ENCODE data around the gene TMPRSS11D.

Gene TMPRSS11D

GRCh38 chr4:67883902-67884301, at the start of gene TMPRSS11D:
TMPRSS11D (minus strand) TSS chr4:67884002; CDS start chr4:67883933, 69 bp downstream.
- no peak for DNase-seq

- DNase-seq, result no peak
These were observed 49.2 kb upstream of the TMPRSS11D start for GRCh38 chr4:67933038-67933437.

- no peak for DNase-seq
These were observed 47.5 kb upstream of the TMPRSS11D start for GRCh38 chr4:67931256-67931655.

- no peak for DNase-seq
These were observed 45.6 kb upstream of the TMPRSS11D start for GRCh38 chr4:67929426-67929825.

GRCh38 chr4:67928546-67928945, 44.7 kb upstream of the TMPRSS11D start:
- no peak for DNase-seq

- no peak for DNase-seq
These were observed 43.4 kb upstream of the TMPRSS11D start for GRCh38 chr4:67927251-67927650.

- no peak for DNase-seq
These were observed 42.7 kb upstream of the TMPRSS11D start for GRCh38 chr4:67926485-67926884.

GRCh38 chr4:67922697-67923096, 38.9 kb upstream of the TMPRSS11D start:
- DNase-seq, result no peak

- DNase-seq, result peak; percentile 38
These were observed 34.6 kb upstream of the TMPRSS11D start for GRCh38 chr4:67918428-67918827.

- DNase-seq, result no peak
These were observed 31.7 kb upstream of the TMPRSS11D start for GRCh38 chr4:67915400-67915966.

- DNase-seq, result no peak
These were observed 28.3 kb upstream of the TMPRSS11D start for GRCh38 chr4:67912080-67912479.

GRCh38 chr4:67911638-67912037, 27.8 kb upstream of the TMPRSS11D start:
- no peak for DNase-seq

GRCh38 chr4:67911141-67911540, 27.3 kb upstream of the TMPRSS11D start:
- DNase-seq, result no peak

GRCh38 chr4:67910585-67910905, 26.7 kb upstream of the TMPRSS11D start:
- no peak for DNase-seq

- peak; percentile 16 for DNase-seq
These were observed 26.2 kb upstream of the TMPRSS11D start for GRCh38 chr4:67909905-67910584.

- DNase-seq, result no peak
These were observed 23.8 kb upstream of the TMPRSS11D start for GRCh38 chr4:67907650-67908049.

GRCh38 chr4:67899096-67899495, 15.3 kb upstream of the TMPRSS11D start:
- DNase-seq, result no peak

GRCh38 chr4:67897686-67898085, 13.9 kb upstream of the TMPRSS11D start:
- no peak for DNase-seq

- DNase-seq, result no peak
These were observed 12.7 kb upstream of the TMPRSS11D start for GRCh38 chr4:67896421-67897065.

GRCh38 chr4:67894659-67895058, 10.9 kb upstream of the TMPRSS11D start:
- no peak for DNase-seq

GRCh38 chr4:67892905-67893304, 9.1 kb upstream of the TMPRSS11D start:
- DNase-seq, result peak; percentile 27

GRCh38 chr4:67892253-67892652, 8.5 kb upstream of the TMPRSS11D start:
- no peak for DNase-seq

GRCh38 chr4:67891645-67892044, 7.8 kb upstream of the TMPRSS11D start:
- DNase-seq, result no peak

- no peak for DNase-seq
These were observed 2.5 kb upstream of the TMPRSS11D start for GRCh38 chr4:67886281-67886680.

- no peak for DNase-seq
These were observed 2.0 kb upstream of the TMPRSS11D start for GRCh38 chr4:67885762-67886161.
